Measurements from ENCODE around the gene CCDC183. TPM values are rescaled to one million over a fixed set of nuclear protein-coding genes. Genes with fewer than 3 reads are reported as not detected.

CCDC183 gene
- polyA plus RNA-seq, 3 donors, result 0.54 to 2.1 TPM; not detected in 1

DNA sequence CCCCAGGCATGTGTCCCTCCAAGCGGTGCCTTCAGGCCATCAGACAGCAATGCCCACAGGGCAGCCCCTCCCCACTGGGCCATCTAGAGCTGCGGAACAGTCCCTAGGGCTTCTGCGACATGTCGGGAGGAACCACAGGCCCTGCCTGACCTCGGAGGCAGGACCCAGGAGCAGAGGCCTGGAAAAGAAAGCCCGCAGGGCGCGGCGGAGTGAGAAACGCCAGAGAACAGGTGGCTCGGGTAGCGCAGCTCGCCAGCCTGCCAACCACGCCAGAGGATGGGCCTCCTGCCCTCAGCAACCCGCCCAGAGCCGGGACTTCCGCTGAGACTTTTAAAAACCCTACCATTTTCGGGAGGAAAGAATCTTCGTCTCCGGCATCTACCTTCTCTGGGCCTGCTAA, 38.8 kb upstream of the CCDC183 start:
- H3K79me2 ChIP-seq (ENCODE audit: insufficient read depth, low read length), result no peaks in the 10 kb centered on the region
- H3K4me2 ChIP-seq (replicated peaks; ENCODE audit: extremely low read depth, low read length, poor library complexity, severe bottlenecking), result no peak overlapping the region
- no peak overlapping the region for H3K9ac ChIP-seq (ENCODE audit: insufficient read depth, low read length, poor library complexity, severe bottlenecking)
- Mint-ChIP-seq H3K4me3 (no peak overlapping the region), H3K4me1 (peaks cover 5% of the 10 kb centered on the region), H3K9me3 (peaks cover 15 to 28% (median 23%) of the 10 kb centered on the region in 7 donors), H3K27ac (peak overlapping the region in 1 of 7 donors; percentile 38), H3K27me3 (ENCODE audit: low read depth in 3 of 3) (peaks cover 0 to 9% (median 4%) of the 10 kb centered on the region in 3 donors), H3K36me3 (peaks cover 0 to 4% of the 10 kb centered on the region in 2 donors)
- no peaks in the 10 kb centered on the region for H3K27me3 ChIP-seq (ENCODE audit: control insufficient read depth in 2 of 2, insufficient read depth in 2 of 2, low read length in 2 of 2)
- no peak for DNase-seq
- TF ChIP-seq, protein P1, sequence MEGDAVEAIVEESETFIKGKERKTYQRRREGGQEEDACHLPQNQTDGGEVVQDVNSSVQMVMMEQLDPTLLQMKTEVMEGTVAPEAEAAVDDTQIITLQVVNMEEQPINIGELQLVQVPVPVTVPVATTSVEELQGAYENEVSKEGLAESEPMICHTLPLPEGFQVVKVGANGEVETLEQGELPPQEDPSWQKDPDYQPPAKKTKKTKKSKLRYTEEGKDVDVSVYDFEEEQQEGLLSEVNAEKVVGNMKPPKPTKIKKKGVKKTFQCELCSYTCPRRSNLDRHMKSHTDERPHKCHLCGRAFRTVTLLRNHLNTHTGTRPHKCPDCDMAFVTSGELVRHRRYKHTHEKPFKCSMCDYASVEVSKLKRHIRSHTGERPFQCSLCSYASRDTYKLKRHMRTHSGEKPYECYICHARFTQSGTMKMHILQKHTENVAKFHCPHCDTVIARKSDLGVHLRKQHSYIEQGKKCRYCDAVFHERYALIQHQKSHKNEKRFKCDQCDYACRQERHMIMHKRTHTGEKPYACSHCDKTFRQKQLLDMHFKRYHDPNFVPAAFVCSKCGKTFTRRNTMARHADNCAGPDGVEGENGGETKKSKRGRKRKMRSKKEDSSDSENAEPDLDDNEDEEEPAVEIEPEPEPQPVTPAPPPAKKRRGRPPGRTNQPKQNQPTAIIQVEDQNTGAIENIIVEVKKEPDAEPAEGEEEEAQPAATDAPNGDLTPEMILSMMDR (IDR thresholded peaks at IDR 0.05), result no peak
- H3K4me1 ChIP-seq (ENCODE audit: control insufficient read depth in 1 of 2, insufficient read depth in 2 of 2, low read length in 2 of 2), result no peaks in the 10 kb centered on the region
- intact Hi-C loops (cut with micrococcal nuclease), result no loop called here
- H4K20me1 ChIP-seq (ENCODE audit: insufficient read depth, low read length), result no peaks in the 10 kb centered on the region
- no peaks in the 10 kb centered on the region for H3K36me3 ChIP-seq (replicated peaks in 1 of 2; ENCODE audit: control insufficient read depth in 1 of 2, insufficient read depth in 2 of 2, low read length in 2 of 2)
- WGBS (ENCODE audit: insufficient coverage), result 96% methylated on average over 16 of the region's 20 CpGs
- no peak overlapping the region for H3K4me3 ChIP-seq (replicated peaks in 1 of 3; ENCODE audit: low read depth in 2 of 3, low read length in 3 of 3)
- peaks cover 13 to 27% of the 10 kb centered on the region in 2 donors for H3K9me3 ChIP-seq (replicated peaks in 1 of 2; ENCODE audit: control insufficient read depth in 1 of 2, insufficient read depth in 1 of 2, low read length in 2 of 2)
- H3K27ac ChIP-seq (ENCODE audit: low read depth in 1 of 2, low read length in 2 of 2), result no peak overlapping the region
- no peak overlapping the region for H2AFZ ChIP-seq (ENCODE audit: insufficient read depth, low read depth, low read length, poor library complexity, severe bottlenecking)

DNA sequence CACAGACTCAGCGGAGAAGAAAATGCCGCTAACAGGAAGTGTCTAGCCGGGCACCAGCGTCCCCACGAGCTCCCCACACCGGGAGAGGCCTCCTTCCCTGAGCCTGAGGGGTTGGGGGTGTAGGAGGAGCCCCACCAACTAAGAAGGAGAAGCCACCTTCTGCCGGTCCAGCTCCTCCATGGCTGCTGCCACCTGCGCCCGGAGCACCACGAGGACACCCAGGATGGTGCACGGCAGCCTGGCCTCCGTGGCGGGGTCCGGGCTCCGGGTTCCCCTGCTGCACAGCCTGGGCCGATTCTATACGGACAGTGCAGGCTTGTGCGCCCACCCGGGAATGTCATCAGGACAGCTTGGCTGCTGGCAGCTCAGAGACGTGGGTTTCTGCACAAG, 38.4 kb upstream of the CCDC183 start:
- no peak overlapping the region for H3K4me3 Mint-ChIP-seq
- no peaks in the 10 kb centered on the region for H3K27me3 ChIP-seq (ENCODE audit: control insufficient read depth in 2 of 2, insufficient read depth in 2 of 2, low read length in 2 of 2)
- no peaks in the 10 kb centered on the region for H3K36me3 ChIP-seq (replicated peaks in 1 of 2; ENCODE audit: control insufficient read depth in 1 of 2, insufficient read depth in 2 of 2, low read length in 2 of 2)
- no peaks in the 10 kb centered on the region for H3K4me1 ChIP-seq (ENCODE audit: control insufficient read depth in 1 of 2, insufficient read depth in 2 of 2, low read length in 2 of 2)
- TF ChIP-seq, protein P1 (IDR thresholded peaks at IDR 0.05), result no peak
- H4K20me1 ChIP-seq (ENCODE audit: insufficient read depth, low read length), result no peaks in the 10 kb centered on the region
- H3K27ac ChIP-seq (ENCODE audit: low read depth in 1 of 2, low read length in 2 of 2), result no peak overlapping the region
- H3K9me3 Mint-ChIP-seq, result peaks cover 10 to 24% (median 19%) of the 10 kb centered on the region in 7 donors
- no peak overlapping the region for H2AFZ ChIP-seq (ENCODE audit: insufficient read depth, low read depth, low read length, poor library complexity, severe bottlenecking)
- H3K4me1 Mint-ChIP-seq, result peaks cover 5% of the 10 kb centered on the region
- peak overlapping the region in 1 of 7 donors; percentile 38 for H3K27ac Mint-ChIP-seq
- no peak overlapping the region for H3K4me2 ChIP-seq (replicated peaks; ENCODE audit: extremely low read depth, low read length, poor library complexity, severe bottlenecking)
- no peak for DNase-seq
- H3K36me3 Mint-ChIP-seq, result peaks cover 0 to 4% of the 10 kb centered on the region in 2 donors
- peaks cover 0 to 6% (median 4%) of the 10 kb centered on the region in 3 donors for H3K27me3 Mint-ChIP-seq (ENCODE audit: low read depth in 3 of 3)
- H3K9me3 ChIP-seq (replicated peaks in 1 of 2; ENCODE audit: control insufficient read depth in 1 of 2, insufficient read depth in 1 of 2, low read length in 2 of 2), result peaks cover 10 to 27% of the 10 kb centered on the region in 2 donors
- no peaks in the 10 kb centered on the region for H3K79me2 ChIP-seq (ENCODE audit: insufficient read depth, low read length)
- intact Hi-C loops (cut with micrococcal nuclease), result no loop called here
- 92% methylated on average over 20 of the region's 20 CpGs for WGBS (ENCODE audit: insufficient coverage)
- no peak overlapping the region for H3K9ac ChIP-seq (ENCODE audit: insufficient read depth, low read length, poor library complexity, severe bottlenecking)
- no peak overlapping the region for H3K4me3 ChIP-seq (replicated peaks in 1 of 3; ENCODE audit: low read depth in 2 of 3, low read length in 3 of 3)
